NCI-H1417 (cell line): ENCODE measurements around the gene CARNS1.

ENCODE experiments used
- DNase-seq, 3 experiments: peaks; one replicate each; lab custom pipeline; 2025; lab: John Stamatoyannopoulos, UW

Gene CARNS1

DNA sequence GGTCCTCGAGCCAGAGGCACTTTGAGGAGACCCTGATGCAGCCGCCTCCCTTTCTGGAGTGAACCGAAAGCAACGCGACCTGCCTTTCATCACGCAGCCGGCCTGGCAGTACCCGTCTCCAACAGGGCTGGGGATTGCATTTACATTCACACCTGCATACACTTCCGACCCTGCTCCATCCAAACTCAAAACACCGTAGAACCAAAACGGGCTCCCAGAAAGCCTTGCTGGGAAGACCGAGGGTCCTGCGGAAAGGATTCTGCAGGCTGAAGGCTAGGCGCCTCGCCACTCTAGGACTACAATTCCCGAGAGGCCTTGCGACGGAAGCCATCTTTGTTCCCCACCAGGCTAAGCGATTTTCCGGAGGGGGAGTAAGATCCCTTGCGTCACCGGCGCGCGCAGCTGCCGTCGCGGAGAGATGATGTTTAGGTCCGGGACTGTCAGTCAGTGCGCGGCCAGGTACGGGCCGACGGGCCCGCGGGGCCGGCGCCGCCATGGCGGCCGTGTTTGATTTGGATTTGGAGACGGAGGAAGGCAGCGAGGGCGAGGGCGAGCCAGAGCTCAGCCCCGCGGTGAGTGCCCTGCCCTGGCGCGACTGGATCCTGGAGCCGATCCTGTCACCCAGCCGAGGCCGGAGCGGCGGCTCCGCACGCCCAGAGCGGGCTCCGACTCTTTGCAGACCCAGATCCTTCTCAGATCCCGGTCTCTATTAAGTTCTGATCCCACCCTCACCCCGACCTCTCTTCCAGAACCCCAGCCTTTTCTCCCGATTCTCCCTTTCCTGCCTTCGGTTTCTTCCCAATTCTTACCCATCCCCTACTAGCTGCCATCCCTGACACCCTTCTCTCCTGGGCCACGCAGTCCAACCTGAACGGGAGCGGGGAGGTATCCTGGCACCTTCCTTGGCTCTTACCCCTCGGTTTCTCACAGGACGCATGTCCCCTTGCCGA, 12.8 kb downstream of the CARNS1 start, which contains the start of gene RPS6KB2:
TSS of gene RPS6KB2 (plus strand) at position 443 of the 950 bp plus-strand sequence. CDS start at position 495, 52 bp downstream.
- DNase-seq = peak; percentile 97 to 99 (median 97)

DNA sequence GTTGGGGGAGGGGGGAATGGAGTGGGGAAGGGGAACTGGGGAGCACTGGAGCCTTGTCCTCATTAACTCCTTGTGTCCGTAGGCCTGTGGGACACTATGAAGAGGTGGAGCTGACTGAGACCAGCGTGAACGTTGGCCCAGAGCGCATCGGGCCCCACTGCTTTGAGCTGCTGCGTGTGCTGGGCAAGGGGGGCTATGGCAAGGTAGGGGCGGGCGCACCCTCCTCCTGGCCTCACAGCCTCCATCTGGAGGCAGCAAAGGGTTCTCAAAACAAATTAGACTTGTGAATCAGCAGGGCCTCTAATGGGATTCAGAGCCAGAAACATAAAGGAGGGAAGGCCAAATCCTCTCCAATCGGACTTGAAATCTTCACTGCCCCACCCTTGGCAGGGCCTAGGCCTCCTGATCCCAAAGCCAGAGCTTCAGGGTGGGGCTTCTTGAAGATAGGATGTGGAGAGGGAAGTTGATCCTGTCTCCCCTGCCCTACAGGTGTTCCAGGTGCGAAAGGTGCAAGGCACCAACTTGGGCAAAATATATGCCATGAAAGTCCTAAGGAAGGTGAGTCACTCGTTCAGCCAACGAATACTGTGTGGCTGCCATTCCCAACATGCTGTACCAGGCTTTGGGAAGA, 13.7 kb downstream of the CARNS1 start:
- no peak for DNase-seq

DNA sequence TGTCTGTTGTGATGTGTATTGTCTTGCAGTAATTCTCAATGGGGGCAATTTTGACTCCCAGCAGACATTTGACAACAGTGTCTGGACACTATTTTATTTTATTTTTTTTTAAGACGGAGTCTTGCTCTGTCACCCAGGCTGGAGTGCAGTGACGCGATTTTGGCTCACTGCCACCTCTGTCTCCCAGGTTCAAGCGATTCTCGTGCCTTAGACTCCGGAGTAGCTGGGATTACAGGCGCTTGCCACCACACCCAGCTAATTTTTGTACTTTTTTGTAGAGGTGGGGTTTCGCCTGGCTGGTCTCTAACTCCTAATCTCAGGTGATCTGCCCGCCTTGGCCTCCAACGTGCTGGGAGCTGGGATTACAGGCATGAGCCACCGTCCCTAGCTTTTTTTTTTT, 14.2 kb downstream of the CARNS1 start:
- no peak for DNase-seq

DNA sequence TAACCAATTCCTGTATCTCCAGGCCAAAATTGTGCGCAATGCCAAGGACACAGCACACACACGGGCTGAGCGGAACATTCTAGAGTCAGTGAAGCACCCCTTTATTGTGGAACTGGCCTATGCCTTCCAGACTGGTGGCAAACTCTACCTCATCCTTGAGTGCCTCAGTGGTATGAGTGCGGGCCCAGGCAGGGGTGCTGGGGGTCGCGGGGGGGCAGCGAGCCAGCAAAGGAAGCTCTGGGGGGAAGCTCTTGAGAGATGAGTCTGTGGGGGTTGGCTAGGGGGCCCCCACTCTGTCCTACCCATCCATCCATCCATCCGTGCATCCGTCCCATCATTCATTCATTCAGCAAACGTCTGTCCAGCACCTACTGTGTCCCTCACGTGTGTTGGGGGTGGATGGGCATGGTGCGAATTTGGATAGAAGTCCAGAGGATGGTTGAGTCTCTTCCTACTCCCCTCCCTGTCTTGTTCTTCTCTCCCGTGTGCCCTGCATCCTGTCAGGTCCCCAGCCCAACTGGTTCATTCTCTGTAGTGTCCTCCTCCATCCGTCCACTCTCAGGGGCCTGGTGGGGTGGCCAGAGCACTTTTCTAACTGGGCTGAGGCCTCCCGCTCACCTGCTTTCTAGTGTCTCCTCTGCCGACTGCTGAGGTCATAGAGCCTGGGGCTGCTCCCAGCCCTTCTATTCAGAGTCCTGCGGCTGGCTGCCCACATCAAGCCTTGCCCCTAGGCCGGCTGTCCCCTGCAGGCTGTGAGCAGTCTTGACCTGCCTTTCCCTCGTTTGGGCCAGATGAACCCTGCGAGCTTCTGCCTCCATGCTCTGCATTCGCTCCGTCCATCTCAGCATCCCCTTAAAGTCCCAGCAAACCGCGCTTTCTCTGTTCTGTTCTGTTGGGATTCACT, 16.1 kb downstream of the CARNS1 start:
- DNase-seq = no peak

DNA sequence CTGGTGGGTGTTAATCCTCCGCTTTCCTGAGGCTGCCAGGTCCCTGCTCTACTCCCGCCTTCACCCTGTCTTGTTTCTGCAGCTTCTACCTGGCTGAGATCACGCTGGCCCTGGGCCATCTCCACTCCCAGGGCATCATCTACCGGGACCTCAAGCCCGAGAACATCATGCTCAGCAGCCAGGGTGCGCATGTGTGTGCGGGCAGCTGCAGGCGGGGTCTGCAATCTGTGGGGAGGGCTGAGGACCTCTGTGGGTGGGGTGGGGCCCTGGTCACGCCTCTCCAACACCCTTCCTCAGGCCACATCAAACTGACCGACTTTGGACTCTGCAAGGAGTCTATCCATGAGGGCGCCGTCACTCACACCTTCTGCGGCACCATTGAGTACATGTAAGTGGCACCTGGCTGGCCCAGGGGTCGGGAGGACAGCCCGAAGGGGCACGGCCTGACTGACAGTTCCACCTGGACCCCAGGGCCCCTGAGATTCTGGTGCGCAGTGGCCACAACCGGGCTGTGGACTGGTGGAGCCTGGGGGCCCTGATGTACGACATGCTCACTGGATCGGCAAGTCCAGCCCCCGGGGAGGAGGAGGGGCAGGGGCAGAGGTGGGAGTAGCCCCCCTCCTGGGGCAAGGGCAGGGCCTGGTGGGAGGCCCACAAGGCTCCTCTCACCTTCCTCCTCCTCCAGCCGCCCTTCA, 17.3 kb downstream of the CARNS1 start:
- no peak for DNase-seq

DNA sequence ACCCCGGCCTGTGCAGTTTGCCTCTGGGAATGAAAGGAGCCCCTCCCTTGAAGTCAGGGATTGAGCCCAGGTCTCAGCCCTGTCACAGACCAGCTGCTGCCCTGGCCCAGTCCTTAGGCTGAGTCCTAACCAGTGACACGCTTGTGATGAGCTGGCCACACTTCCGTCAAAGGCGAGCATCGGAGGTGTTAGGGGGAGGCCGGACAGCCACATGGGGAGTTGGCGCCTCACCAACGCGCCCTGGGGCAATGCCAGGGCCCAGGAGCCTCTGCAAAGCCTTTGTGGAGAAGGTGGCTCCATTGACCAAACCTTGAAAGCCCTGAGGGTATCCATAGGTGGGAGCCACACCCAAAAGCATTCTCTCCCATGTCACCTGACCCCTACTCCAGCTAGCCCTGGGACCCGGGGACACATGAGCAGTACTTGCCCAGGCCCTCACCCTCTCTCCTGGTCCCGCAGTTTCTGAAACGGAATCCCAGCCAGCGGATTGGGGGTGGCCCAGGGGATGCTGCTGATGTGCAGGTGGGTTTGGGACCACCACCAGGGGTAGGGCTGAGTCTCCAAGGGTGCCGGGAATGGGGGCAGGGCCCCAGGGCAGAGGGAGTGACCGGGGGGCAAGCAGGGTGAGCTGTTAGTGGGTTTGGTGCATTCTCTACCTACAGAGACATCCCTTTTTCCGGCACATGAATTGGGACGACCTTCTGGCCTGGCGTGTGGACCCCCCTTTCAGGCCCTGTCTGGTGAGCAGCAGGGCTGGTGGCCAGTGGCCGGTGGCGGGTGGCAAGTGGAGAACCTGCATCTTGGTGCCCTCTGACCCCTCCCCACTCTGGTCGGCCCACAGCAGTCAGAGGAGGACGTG, 18.3 kb downstream of the CARNS1 start:
- DNase-seq = no peak

DNA sequence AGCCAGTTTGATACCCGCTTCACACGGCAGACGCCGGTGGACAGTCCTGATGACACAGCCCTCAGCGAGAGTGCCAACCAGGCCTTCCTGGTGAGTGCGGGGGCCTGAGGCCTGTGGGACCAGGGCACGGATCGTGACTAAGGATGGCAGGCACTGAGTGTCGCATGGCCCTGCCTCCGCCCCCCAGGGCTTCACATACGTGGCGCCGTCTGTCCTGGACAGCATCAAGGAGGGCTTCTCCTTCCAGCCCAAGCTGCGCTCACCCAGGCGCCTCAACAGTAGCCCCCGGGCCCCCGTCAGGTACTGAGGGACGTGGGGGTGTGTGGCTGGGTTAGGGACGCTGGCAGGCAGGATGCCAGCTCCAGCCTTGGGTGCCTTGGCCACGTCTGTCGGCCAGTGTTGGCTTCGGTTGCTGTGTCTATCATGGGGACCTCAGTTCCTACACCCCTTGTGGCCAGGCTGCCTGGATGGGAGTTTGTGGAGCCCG, 19.0 kb downstream of the CARNS1 start:
- no peak for DNase-seq

DNA sequence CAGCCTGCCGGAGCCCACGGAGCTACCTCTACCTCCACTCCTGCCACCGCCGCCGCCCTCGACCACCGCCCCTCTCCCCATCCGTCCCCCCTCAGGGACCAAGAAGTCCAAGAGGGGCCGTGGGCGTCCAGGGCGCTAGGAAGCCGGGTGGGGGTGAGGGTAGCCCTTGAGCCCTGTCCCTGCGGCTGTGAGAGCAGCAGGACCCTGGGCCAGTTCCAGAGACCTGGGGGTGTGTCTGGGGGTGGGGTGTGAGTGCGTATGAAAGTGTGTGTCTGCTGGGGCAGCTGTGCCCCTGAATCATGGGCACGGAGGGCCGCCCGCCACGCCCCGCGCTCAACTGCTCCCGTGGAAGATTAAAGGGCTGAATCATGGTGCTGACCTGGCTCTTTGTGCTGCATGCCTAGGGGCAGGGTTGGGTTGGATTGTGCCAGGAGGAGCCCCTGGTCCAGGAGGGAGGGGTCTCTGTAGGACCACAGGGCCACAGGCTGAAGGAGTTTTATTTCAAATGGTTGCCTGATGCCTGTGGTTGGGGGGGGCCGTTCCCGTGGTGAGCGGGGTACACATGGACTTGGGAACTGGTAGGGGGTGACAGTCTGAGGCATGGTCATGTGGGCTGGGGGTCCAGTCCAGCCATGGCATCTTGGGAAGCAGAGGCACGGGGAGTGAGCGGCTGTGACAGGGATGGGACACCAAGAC, 19.7 kb downstream of the CARNS1 start:
- DNase-seq = no peak

DNA sequence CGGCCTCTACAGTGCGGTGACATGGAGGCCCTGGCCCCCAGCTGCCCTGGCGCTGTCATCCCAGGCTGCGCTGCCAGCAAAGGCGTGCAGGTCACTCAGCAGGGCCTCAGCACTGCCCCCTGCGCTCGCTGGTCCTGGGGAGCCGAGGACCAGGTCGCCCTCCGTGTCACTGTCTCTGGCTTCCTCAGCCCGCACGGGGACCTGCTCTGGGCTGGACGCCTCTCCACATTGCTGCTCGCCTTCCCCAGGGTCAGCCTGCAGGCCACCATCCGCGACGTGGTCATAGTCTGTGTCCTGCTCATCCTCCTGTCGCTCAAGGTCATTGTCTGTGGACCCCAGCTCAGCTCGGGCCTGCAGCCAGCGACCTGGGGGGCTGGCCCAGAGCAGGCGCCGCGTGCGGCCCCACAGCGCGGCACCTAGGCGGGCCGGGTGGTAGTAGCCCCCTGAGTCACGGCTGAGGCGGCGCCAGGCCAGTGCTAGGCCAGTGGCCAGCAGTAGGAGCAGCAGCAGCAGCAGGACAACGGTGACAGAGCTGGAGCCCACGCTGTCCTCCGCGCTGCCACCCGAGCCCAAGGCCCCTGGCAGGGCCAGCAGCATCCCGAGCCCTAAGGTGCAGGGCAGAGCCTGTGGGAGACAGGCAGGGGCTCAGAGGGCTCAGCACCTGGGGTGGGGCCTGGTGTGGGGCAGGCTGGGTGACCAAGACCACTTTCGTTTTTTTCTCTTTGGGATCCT, 20.4 kb downstream of the CARNS1 start:
- DNase-seq = no peak

DNA sequence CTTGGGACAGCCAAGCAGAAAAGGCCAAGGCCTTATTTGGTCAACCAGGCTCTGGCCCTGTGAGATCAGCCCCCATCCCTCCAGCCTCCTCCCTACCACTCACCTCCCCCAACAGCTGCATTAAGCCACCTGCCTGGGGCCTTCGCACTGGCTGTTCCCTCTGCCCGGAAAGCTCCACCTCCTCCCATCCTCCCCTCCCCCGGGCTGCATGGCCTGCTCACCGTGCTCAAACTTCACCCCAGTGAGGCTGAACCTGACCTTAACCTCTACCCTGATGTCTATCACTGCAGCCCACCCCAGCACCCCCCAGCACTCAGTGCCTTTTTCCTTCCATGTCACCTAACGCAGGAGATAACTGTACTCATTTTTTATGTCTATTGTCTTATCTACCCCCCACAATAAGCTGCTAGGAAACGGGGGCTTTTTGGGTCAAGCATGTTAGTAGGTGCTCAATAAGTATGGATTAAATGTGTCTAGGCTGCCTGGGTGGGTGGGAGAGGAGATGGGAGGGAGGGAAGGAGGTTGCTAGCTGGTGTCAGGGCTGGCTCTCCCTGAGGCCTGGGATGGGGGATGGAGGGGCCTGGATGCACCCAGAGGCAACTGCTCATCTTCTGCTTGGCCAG, 21.1 kb downstream of the CARNS1 start:
- DNase-seq = no peak

DNA sequence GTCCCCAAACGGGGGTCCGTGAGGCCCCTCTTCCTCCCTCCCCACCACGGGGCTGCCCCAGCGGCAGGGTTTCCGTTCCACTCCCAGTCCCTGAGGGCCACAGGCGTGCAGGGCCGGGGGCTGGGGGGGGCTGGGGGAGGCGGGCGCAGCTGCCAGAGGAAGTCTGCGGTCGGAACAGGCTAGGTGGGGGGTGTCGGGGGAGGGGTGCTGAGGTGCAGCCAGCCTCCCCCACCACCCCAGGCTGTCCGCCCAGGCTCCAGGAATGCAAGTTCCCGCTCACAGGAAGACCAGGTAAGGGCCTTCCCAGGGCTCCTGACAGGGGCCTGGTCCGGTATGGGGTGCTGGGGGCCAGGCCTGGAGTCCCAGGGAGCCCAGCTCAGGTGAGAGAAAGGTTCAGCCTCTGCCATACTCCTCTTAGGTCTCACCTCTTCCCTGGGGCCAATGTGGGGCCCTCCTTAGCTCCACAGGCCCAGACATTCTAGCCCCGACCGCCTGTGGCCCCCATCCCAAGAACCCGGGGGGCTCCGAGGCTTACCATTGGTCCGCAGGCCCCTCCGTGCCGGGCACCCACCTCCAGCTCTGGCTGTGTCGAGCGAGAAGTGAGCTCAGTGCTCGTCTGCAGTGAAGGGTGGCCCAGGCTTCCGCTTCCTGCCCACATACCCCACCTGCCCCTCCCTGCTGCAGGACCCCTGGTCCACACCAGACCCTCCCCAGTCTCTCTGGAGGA, 21.8 kb downstream of the CARNS1 start, which contains the start of gene PTPRCAP:
TSS of gene PTPRCAP (minus strand) at position 601 of the 727 bp plus-strand sequence. CDS start at position 538, 63 bp downstream.
- no peak for DNase-seq

DNA sequence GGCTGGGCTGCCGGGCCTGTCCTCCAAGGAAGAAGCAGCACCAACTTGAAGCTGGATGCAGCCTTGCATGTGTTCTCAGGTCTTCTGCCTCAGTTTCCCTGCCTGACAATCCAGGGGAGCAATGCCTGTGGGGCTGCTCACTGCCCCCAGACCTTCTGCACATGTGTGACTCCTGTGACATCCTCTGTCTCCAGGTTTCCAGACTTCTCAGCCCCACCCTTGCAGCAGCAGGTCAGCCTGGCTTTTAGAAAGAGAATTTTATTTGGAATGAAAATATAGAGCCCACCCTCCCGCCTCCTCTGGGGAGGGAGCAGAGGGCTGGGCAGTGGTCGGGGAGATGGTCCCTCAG, 22.3 kb downstream of the CARNS1 start:
- DNase-seq = no peak

DNA sequence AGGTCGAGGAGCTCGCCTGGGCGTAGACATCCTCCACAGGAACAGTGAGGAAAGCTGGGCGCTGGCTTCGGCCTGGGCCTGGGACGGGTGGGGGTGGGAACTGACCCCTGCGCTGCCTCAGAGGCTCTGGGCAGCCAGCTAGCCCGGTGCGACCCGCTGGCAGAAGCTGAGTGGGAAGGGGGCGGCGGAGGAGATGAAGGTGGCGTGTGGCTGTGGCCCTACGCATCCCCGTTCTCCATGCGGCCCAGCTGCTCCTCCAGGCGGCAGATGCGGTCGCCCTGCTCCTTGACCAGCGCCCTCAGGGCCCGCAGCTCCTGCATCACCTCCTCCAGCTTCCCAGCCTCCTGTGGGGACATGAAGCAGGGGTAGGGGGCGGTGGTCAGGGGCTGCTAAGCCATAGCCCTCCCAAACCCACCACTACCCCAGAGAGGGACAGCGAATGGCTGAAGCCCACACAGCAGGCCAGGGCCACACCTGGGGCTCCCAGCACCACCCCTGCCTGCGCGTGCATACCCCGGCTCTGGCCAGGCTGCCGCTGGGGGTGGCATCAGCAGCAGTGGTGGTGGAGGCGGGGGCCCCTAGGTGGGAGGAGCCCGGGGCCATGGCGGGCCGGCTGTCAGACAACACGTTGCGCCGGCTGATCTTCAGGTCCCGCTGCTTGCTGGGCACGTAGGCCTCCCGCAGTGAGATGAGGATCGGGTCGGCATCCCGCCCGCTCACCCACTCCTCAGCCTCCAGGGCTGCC, 22.9 kb downstream of the CARNS1 start:
- DNase-seq = no peak

DNA sequence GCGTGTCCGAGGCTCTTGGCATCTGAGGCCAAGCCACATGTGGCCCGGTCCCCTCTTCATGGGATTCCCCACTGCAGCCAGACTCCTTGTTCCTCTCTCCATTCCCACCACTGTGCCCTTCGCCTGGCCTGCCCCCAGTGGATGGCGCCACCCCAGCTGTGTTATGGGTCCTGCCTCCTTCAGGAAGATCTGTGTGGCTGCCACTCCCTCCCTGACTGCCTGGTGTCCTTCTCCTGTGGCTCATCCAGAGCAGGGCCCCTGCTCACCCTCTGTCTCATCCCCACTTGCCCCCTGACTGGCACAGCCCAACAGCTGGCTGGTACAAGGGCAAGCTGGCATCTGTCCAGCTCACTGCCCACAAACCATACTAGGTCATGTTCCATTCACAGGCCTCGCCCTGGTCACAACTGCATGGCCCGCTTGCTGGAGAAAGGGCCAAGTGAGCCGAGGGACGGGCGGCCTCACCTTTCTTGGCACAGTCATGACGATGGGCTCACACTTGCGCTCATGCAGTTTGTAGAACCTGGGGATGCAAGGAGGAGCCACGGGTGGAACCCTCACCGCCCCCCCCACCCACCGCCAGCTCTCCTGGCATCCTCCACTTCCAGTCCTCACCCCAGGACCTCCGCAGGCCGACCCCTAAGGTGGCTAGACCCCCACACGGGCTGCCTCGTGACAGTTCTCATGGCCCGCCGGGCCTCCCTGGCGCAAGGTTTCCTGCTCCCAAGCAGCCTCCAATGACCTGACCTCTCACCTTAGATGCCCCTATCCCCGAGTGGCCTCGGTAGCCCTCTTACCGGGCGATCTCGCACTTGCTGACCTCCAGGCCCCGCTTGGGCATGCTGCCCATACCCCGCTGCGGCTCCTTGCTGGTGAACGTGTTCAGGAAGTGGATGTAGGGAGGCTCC, 24.1 kb downstream of the CARNS1 start:
- no peak for DNase-seq

DNA sequence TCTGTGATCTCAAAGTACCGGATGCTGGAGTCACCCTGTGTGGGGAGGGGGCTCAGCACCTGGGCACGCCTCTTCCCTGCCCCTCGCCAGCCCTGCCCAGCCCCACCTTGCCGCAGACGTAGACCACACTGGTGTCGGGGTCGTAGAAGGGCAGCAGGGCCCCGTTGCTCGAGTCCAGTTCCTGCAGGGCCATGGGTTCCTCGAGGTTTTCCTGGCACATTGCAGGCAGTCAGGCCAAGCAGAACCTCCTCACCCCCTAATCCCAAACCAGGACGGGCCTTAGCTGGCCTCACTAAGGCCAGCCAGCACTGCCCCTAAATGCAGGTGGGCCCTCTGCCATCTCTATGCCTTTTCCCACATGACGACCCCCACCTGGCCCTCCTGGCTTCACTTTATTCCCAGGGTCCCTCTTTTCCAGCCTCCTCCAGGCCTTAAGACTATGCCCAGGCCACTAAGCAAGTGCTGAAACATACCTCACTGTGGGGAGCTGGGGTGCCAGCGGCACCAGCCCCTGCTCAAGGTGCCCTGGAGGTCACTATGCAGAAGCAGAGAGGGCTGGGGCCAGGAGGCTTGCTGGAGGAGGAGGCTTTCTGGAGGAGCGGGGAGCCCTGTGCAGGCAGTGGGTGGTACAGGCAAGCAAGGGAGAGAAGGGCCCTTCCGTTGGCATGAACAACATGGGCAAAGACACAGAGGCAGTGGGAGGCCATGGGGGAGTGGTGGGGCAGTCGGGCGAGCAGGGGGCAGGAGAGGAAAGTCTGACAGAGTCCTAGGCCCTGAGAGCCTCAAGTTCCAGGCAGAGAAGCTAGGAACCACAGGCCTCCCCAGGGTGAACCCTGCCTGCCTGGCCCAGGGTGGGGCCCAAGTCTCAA, 25.0 kb downstream of the CARNS1 start:
- no peak for DNase-seq
